PFSK-1 (cell line): ENCODE data around the gene BDH1.

Experiments used
- POLR2AphosphoS5 ChIP-seq: IDR thresholded peaks from 2 replicates; pipeline ENCODE4 v1.6.1; 2012; ENCODE audit warnings: low read depth, mild to moderate bottlenecking, control low read depth, low read length, moderate library complexity
- REST ChIP-seq, 2 experiments: IDR thresholded peaks; 2 replicates each; pipeline versions ENCODE4 v1.6.1 to v1.8.0; 2011 to 2012; ENCODE audit warnings: low read depth in 2 of 2, low read length in 2 of 2, control low read depth in 1 of 2, inconsistent platforms in 1 of 2, mild to moderate bottlenecking in 1 of 2, moderate library complexity in 1 of 2; ENCODE audit not compliant: insufficient read depth in 1 of 2

GRCh38 chr3:197540961-197541377 lies 14.8 kb downstream of the BDH1 start:
- TF ChIP-seq POLR2AphosphoS5 (no peak), REST (IDR thresholded peaks at IDR 0.05; ENCODE audit: insufficient read depth in 1 of 2, low read depth in 2 of 2, low read length in 2 of 2) (no peak)
